MG63 (cell line): ENCODE measurements around the gene HAUS7. TPM values are rescaled to one million over a fixed set of nuclear protein-coding genes. Genes with fewer than 3 reads are reported as not detected.
A peak's percentile ranks its signal among the peaks of the same experiment; 100 is the strongest.

ENCODE experiments used
- DNase-seq: peaks from one replicate; pipeline ENCODE4 v3.0.0-alpha.2; 2020
- H3K27me3 ChIP-seq: fragments of 250-450 bp; sonication (Bioruptor Pico); 2 replicates; pipeline ENCODE4 v1.5.1; 2020; ENCODE audit warnings: mild to moderate bottlenecking, moderate library complexity
- H3K36me3 ChIP-seq: fragments of 250-450 bp; sonication (Bioruptor Pico); 2 replicates; pipeline ENCODE4 v1.5.1; 2020; ENCODE audit warnings: mild to moderate bottlenecking, moderate library complexity
- H3K4me3 ChIP-seq: fragments of 250-450 bp; sonication (Bioruptor Pico); 2 replicates; pipeline ENCODE4 v1.5.1; 2020; ENCODE audit warnings: mild to moderate bottlenecking, moderate library complexity
- H3K9me3 ChIP-seq: fragments of 250-450 bp; sonication (Bioruptor Pico); 2 replicates; pipeline ENCODE4 v1.5.1; 2020; ENCODE audit warnings: mild to moderate bottlenecking, moderate library complexity
- total RNA-seq: library from RNA; depleted of rRNA; stranded (reverse); fragments of >200 nt; shearing (Covaris generic); gene quantifications from 2 replicates; pipeline ENCODE4 v1.2.3, GENCODE V29; 2014; ENCODE audit warnings: low replicate concordance

HAUS7 gene
- total RNA-seq, 1 experiment from 2014 or later: 42.4 TPM

DNA sequence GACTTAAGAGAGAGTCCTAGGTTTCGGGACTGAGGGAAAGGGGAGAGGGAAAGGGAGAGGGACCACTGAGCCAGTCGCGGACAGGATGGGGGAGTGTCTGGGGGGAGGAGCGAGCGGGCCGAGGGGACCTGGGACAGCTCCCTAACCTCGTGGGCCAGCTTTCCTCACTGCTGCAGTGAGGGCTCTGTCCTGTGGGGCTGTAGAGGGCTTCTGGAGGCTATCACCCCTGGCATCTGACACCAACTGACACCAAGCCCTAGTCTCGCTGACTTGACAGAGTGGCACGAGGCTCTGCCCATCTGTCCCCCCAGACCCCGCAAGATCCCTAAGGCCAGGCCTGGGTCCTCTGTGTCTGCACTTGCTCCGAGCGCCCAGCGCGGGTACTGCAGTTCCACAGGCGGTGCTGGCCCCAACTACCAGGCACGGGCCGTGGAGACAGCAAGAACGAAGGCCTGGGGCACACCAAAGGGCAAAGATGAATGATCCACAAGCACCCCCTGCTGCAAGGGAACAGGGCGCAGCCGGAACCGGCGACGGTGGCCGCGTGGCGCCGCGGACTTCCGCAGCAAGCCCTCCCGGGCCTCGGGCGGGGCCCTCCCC lies 465 bp downstream of the HAUS7 start:
- no peaks in the 10 kb centered on the region for H3K27me3 ChIP-seq
- H3K4me3 ChIP-seq: peak overlapping the region; percentile 76
- peaks cover under 1% of the 10 kb centered on the region for H3K36me3 ChIP-seq
- H3K9me3 ChIP-seq: no peaks in the 10 kb centered on the region
- DNase-seq: peak; percentile 27

GRCh38 chrX:153468008-153468580 lies 2.3 kb downstream of the HAUS7 start:
- Histone ChIP-seq H3K4me3 (no peak overlapping the region), H3K9me3 (no peaks in the 10 kb centered on the region), H3K36me3 (peaks cover 4% of the 10 kb centered on the region), H3K27me3 (no peaks in the 10 kb centered on the region)
- DNase-seq: no peak

GRCh38 chrX:153465691-153466380 lies 4.5 kb downstream of the HAUS7 start:
- H3K36me3 ChIP-seq: peaks cover 7% of the 10 kb centered on the region
- H3K27me3 ChIP-seq: no peaks in the 10 kb centered on the region
- H3K4me3 ChIP-seq: no peak overlapping the region
- DNase-seq: no peak
- H3K9me3 ChIP-seq: no peaks in the 10 kb centered on the region

GRCh38 chrX:153464116-153464515 lies 6.3 kb downstream of the HAUS7 start:
- no peak for DNase-seq
- Histone ChIP-seq H3K27me3 (no peaks in the 10 kb centered on the region), H3K9me3 (no peaks in the 10 kb centered on the region)

GRCh38 chrX:153463556-153463955 lies 6.8 kb downstream of the HAUS7 start:
- DNase-seq: no peak
- H3K27me3 ChIP-seq: no peaks in the 10 kb centered on the region
- peaks cover 12% of the 10 kb centered on the region for H3K36me3 ChIP-seq
- H3K9me3 ChIP-seq: no peaks in the 10 kb centered on the region
- H3K4me3 ChIP-seq: no peak overlapping the region

More at GRCh38 chrX:153464116-153464515, 6.3 kb downstream of the HAUS7 start:
- no peak overlapping the region for H3K4me3 ChIP-seq
- H3K36me3 ChIP-seq: peaks cover 12% of the 10 kb centered on the region

DNA sequence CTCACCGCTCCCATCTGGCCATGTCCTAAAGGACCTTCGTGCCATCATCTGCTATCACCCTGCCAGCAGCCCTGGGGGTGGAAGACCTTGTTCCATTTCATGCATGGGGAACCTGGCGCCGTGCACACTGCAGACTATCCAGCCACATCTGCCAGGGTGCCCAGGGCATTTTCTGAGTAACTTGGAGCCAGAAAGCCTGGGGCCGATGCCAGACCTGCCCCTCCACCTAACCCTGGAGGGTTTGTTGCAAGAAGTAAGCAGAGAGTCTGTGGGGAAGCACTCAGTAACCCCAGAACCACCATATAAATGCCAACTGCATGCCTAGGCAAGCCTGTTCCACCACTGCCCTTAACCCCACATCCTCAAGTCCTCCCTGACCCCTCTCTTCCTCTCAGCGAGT lies 7.3 kb downstream of the HAUS7 start:
- DNase-seq: peak; percentile 73
- no peaks in the 10 kb centered on the region for H3K27me3 ChIP-seq
- H3K36me3 ChIP-seq: peaks cover 12% of the 10 kb centered on the region
- no peaks in the 10 kb centered on the region for H3K9me3 ChIP-seq
- H3K4me3 ChIP-seq: no peak overlapping the region

- H3K27me3 ChIP-seq: no peaks in the 10 kb centered on the region
- no peak for DNase-seq
- peaks cover 12% of the 10 kb centered on the region for H3K36me3 ChIP-seq
- no peaks in the 10 kb centered on the region for H3K9me3 ChIP-seq
- H3K4me3 ChIP-seq: no peak overlapping the region
Observed at GRCh38 chrX:153462291-153462690, 8.1 kb downstream of the HAUS7 start.

DNA sequence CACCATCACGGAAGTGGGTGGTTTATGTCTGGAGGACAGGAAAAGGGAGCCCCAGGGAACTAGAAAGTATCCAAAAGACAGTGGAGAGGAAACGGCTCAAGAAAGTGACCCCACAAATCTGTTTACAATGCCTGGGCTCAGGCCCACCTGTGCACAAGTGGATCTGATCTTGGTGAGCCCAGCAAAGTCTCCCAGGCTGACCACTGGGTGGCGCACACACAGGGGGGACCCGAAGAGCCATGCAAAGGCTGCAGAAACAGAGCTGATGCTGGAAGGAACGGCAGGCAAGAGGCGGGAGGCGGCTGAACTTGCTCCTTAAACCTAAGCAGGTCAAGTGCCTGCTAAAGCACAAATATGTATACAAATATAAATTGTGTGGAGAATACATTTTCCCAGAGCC lies 9.6 kb downstream of the HAUS7 start:
- H3K9me3 ChIP-seq: no peaks in the 10 kb centered on the region
- no peaks in the 10 kb centered on the region for H3K27me3 ChIP-seq
- peak; percentile 31 for DNase-seq
- peaks cover 12% of the 10 kb centered on the region for H3K36me3 ChIP-seq
- H3K4me3 ChIP-seq: no peak overlapping the region

- Histone ChIP-seq H3K36me3 (peaks cover 12% of the 10 kb centered on the region), H3K27me3 (no peaks in the 10 kb centered on the region), H3K4me3 (no peak overlapping the region), H3K9me3 (no peaks in the 10 kb centered on the region)
- DNase-seq: peak; percentile 36
Observed at GRCh38 chrX:153459986-153460385, 10.4 kb downstream of the HAUS7 start.

- no peak for DNase-seq
- Histone ChIP-seq H3K36me3 (peaks cover 8% of the 10 kb centered on the region), H3K4me3 (no peak overlapping the region), H3K9me3 (no peaks in the 10 kb centered on the region), H3K27me3 (no peaks in the 10 kb centered on the region)
Observed at GRCh38 chrX:153458476-153458875, 11.9 kb downstream of the HAUS7 start.

DNA sequence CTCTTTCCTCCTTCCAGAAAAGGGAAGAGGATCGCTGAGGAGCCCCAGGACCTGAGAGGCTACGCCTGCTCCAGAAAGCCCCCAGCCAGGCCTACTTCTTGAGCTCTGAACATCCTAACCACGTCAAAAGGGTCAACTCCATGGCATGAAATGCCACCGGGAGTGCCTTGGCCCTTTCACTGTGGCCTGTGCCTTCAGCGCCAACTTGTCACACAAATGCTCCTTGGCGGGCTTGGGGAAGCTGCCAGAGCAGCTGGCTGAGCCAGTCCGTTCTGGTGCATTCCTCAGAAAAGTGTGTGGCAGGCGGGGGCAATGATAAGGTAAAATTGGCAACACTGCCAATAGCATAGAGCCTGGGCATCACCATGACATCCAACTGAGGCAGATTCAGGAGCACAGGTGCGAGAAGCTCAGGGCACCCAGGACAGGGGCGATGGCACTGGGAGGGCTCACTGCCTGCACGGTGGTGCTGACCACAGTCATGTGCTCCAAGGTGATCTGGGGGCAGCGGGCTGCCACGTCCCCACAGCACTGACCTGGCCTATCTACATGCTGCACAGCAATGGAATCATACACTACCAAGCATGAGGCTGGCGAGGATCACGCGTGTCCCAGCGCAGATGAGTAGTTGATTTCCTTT lies 12.4 kb downstream of the HAUS7 start:
- DNase-seq: no peak
- no peaks in the 10 kb centered on the region for H3K27me3 ChIP-seq

DNA sequence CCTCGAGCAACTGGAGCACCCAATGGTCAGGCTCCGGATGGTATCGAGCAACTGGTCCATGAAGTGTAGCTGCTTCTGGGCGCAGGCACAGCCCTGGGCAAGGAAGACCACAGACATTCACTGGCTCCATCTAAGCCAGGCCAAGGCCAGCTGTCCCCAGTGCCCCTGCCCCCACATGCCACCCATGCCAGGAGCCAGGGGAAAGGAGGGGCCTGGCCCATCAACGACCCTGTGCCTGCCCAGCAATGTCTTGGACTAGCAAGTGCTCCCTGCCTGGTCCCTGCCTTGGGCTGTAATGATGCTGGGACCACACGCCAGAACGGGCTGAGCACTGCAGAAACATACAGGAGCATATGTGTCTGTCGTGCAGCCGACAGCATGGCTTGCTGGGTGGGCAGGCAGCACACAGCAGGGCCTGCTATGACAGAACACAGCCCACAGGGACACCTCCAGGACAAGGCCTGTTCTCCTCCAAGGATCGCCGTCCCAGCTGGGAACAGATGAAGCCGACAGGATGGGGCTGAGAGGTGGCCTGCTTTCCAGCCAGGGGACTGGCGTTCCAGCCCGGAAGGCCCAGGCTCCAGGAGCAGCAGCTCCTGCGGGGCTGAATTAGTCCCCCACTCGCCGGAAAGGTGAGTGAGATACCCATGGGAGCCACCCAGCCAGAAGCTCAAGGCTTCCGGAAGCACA lies 13.1 kb downstream of the HAUS7 start:
- peaks cover 8% of the 10 kb centered on the region for H3K36me3 ChIP-seq
- no peak overlapping the region for H3K4me3 ChIP-seq
- DNase-seq: no peak
- H3K9me3 ChIP-seq: no peaks in the 10 kb centered on the region
- no peaks in the 10 kb centered on the region for H3K27me3 ChIP-seq

More for the DNA sequence above, 12.4 kb downstream of the HAUS7 start:
- Histone ChIP-seq H3K9me3 (no peaks in the 10 kb centered on the region), H3K36me3 (peaks cover 8% of the 10 kb centered on the region), H3K4me3 (no peak overlapping the region)

- Histone ChIP-seq H3K36me3 (peaks cover 8% of the 10 kb centered on the region), H3K27me3 (no peaks in the 10 kb centered on the region), H3K9me3 (no peaks in the 10 kb centered on the region), H3K4me3 (no peak overlapping the region)
- no peak for DNase-seq
Observed at GRCh38 chrX:153456704-153457103, 13.7 kb downstream of the HAUS7 start.

DNA sequence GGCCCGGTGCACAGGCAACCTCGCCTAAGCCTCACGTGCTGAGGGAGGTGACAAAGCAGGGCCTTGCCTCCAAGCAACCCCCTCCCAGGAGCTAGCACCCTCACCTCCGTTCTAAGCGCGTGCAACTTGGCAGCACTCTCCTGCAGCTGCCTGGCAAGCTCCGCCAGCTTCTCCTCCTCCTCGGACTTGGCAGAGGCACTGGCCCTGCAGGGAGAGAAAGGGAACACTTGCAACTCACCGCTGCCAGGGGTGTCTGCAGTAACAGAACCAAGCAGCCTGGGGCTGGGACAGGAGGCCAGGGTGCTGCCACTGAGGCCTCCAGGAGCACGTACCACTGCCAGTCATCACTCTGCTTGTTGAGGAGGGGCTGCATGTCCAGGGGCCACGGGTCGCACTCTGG lies 14.2 kb downstream of the HAUS7 start:
- Histone ChIP-seq H3K36me3 (peaks cover 8% of the 10 kb centered on the region), H3K4me3 (no peak overlapping the region), H3K27me3 (no peaks in the 10 kb centered on the region), H3K9me3 (no peaks in the 10 kb centered on the region)
- DNase-seq: no peak

GRCh38 chrX:153455571-153455970 lies 14.8 kb downstream of the HAUS7 start:
- H3K36me3 ChIP-seq: peaks cover 5% of the 10 kb centered on the region
- H3K27me3 ChIP-seq: no peaks in the 10 kb centered on the region
- no peak overlapping the region for H3K4me3 ChIP-seq
- DNase-seq: no peak
- H3K9me3 ChIP-seq: no peaks in the 10 kb centered on the region

- peaks cover 3% of the 10 kb centered on the region for H3K36me3 ChIP-seq
- no peaks in the 10 kb centered on the region for H3K27me3 ChIP-seq
- DNase-seq: no peak
- no peaks in the 10 kb centered on the region for H3K9me3 ChIP-seq
- no peak overlapping the region for H3K4me3 ChIP-seq
Observed at GRCh38 chrX:153454901-153455550, 15.3 kb downstream of the HAUS7 start.

DNA sequence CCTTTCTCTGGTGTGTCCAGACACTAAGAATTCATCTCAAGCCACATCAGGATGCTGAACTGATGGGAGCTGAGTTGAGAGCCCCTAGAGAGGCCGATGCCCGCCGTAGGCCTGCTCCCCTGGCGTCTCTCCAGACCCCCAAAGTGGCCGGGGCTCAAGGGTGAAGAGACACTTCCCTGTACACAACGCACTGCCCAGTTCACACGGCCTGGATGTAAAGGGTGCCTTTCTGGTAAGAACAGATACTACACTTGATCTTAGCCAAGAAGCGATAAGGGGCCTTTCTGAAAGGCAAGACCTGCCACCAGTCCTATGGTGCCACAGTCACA lies 19.5 kb downstream of the HAUS7 start:
- Histone ChIP-seq H3K27me3 (no peaks in the 10 kb centered on the region), H3K36me3 (no peaks in the 10 kb centered on the region), H3K4me3 (no peak overlapping the region), H3K9me3 (no peaks in the 10 kb centered on the region)
- no peak for DNase-seq
